Liver (tissue), 3 donors: ENCODE data around the gene DLGAP4.

Experiments
- CTCF ChIP-seq: fragments of 150-350 bp; IDR thresholded peaks from 2 replicates; pipeline ENCODE4 v1.5.1; 2017; ENCODE audit warnings: improper control_type of control experiment, low read depth, low read length; ENCODE audit not compliant: missing input control
- HNF4A ChIP-seq, 2 donors: conservative IDR thresholded peaks; 2 replicates each; pipeline ENCODE4 v1.6.1; 2016; ENCODE audit warnings: antibody characterized with exemption in 2 of 2, mild to moderate bottlenecking in 2 of 2
- MAX ChIP-seq: IDR thresholded peaks from 2 replicates; pipeline ENCODE4 v1.6.1; 2016; ENCODE audit warnings: antibody characterized with exemption
- RAD21 ChIP-seq, 2 donors: IDR thresholded peaks; 2 replicates each; pipeline ENCODE4 v1.6.1; 2016; ENCODE audit warnings: antibody characterized with exemption in 2 of 2, mild to moderate bottlenecking in 2 of 2
- REST ChIP-seq: IDR thresholded peaks from 2 replicates; pipeline ENCODE4 v1.6.1; 2016; ENCODE audit warnings: antibody characterized with exemption, mild to moderate bottlenecking
- TAF1 ChIP-seq: conservative IDR thresholded peaks from 2 replicates; pipeline ENCODE4 v1.6.1; 2016; ENCODE audit warnings: antibody characterized with exemption, mild to moderate bottlenecking
- donor health status: healthy.
- donor health status: healthy.

GRCh38 chr20:36303020-36303595 lies 3.0 kb upstream of the DLGAP4 start:
- TF ChIP-seq CTCF (no peak), MAX (no peak), TAF1 (no peak), RAD21 (IDR thresholded peaks at IDR 0.05) (no peak), REST (no peak), HNF4A (conservative IDR thresholded peaks at IDR 0.05) (no peak)
